Neuronal stem cell (in vitro differentiated cells): ENCODE data around the gene CCR6.

Experiments
- DNase-seq: peaks from one replicate; pipeline ENCODE4 v3.0.0-alpha.2; 2013; ENCODE audit warnings: low spot score
- H2AFZ ChIP-seq: one replicate; pipeline ENCODE4 v1.6.1; 2013; ENCODE audit warnings: mild to moderate bottlenecking, low read length, inconsistent platforms
- H2AK5ac ChIP-seq: 2 replicates; pipeline ENCODE4 v1.6.1; 2013; ENCODE audit warnings: low read depth, mild to moderate bottlenecking, inconsistent platforms, low read length, moderate library complexity, mixed read lengths
- H2BK120ac ChIP-seq: 2 replicates; pipeline ENCODE4 v1.6.1; 2013; ENCODE audit warnings: low read depth, mild to moderate bottlenecking, inconsistent platforms, low read length, moderate library complexity, mixed read lengths
- H2BK12ac ChIP-seq: one replicate; pipeline ENCODE4 v1.6.1; 2013; ENCODE audit warnings: low read length, inconsistent platforms
- H2BK15ac ChIP-seq: 2 replicates; pipeline ENCODE4 v1.6.1; 2013; ENCODE audit warnings: mild to moderate bottlenecking, low read length, inconsistent platforms, mixed read lengths
- H2BK5ac ChIP-seq: one replicate; pipeline ENCODE4 v1.6.1; 2013; ENCODE audit warnings: inconsistent platforms, mild to moderate bottlenecking, low read length, moderate library complexity
- H3K14ac ChIP-seq: one replicate; pipeline ENCODE4 v1.6.1; 2013; ENCODE audit warnings: low read length, inconsistent platforms
- H3K18ac ChIP-seq: 2 replicates; pipeline ENCODE4 v1.6.1; 2013; ENCODE audit warnings: low read length, inconsistent platforms
- H3K23ac ChIP-seq: 2 replicates; pipeline ENCODE4 v1.6.1; 2013; ENCODE audit warnings: low read depth, mild to moderate bottlenecking, mixed read lengths, low read length, inconsistent platforms; ENCODE audit not compliant: poor library complexity
- H3K27ac ChIP-seq: replicated peaks from 3 replicates; pipeline ENCODE4 v1.5.1; 2013; ENCODE audit warnings: low read length, inconsistent platforms
- H3K27me3 ChIP-seq, 3 experiments: 2 replicates each; pipeline ENCODE4 v1.6.1; 2013; ENCODE audit warnings: low read length in 3 of 3, mild to moderate bottlenecking in 2 of 3, inconsistent platforms in 1 of 3, low read depth in 1 of 3, mixed read lengths in 1 of 3, moderate library complexity in 1 of 3; ENCODE audit not compliant: control insufficient read depth in 3 of 3, insufficient read depth in 3 of 3
- H3K36me3 ChIP-seq, 2 donors: replicated peaks in 1 of 2; 2 replicates each; pipeline ENCODE4 v1.6.1; 2013; ENCODE audit warnings: low read length in 2 of 2; ENCODE audit not compliant: control insufficient read depth in 2 of 2, insufficient read depth in 2 of 2
- H3K4ac ChIP-seq: 2 replicates; pipeline ENCODE4 v1.6.1; 2013; ENCODE audit warnings: inconsistent platforms, mild to moderate bottlenecking, low read length, moderate library complexity
- H3K4me1 ChIP-seq, 2 donors: 1 replicate in 1 of 2; 2 replicates in 1 of 2; pipeline ENCODE4 v1.6.1; 2013; ENCODE audit warnings: low read length in 2 of 2, low read depth in 1 of 2; ENCODE audit not compliant: control insufficient read depth in 2 of 2, insufficient read depth in 1 of 2
- H3K4me2 ChIP-seq: one replicate; pipeline ENCODE4 v1.6.1; 2013; ENCODE audit warnings: mild to moderate bottlenecking, low read length, inconsistent platforms; ENCODE audit not compliant: insufficient read depth, poor library complexity, severe bottlenecking
- H3K4me3 ChIP-seq, 2 donors: 2 replicates each; pipeline ENCODE4 v1.5.1; 2013; ENCODE audit warnings: low read length in 2 of 2, mild to moderate bottlenecking in 2 of 2, inconsistent platforms in 1 of 2, moderate library complexity in 1 of 2
- H3K79me1 ChIP-seq: one replicate; pipeline ENCODE4 v1.6.1; 2013; ENCODE audit warnings: low read depth, mild to moderate bottlenecking, inconsistent platforms, low read length, moderate library complexity
- H3K9ac ChIP-seq: one replicate; pipeline ENCODE4 v1.6.1; 2013; ENCODE audit warnings: mild to moderate bottlenecking, low read depth, low read length, inconsistent platforms; ENCODE audit not compliant: poor library complexity
- H3K9me3 ChIP-seq, 2 donors: replicated peaks in 1 of 2; 2 replicates each; pipeline versions ENCODE3 to v1.6.1; 2013; ENCODE audit warnings: low read length in 2 of 2, mild to moderate bottlenecking in 2 of 2, inconsistent platforms in 1 of 2, low read depth in 1 of 2, mixed read lengths in 1 of 2, moderate library complexity in 1 of 2; ENCODE audit not compliant: control insufficient read depth in 2 of 2, insufficient read depth in 1 of 2
- H4K8ac ChIP-seq: one replicate; pipeline ENCODE4 v1.6.1; 2013; ENCODE audit warnings: low read depth, mild to moderate bottlenecking, inconsistent platforms, low read length, moderate library complexity
- H4K91ac ChIP-seq: one replicate; pipeline ENCODE4 v1.6.1; 2013; ENCODE audit warnings: low read length, low read depth, mild to moderate bottlenecking, inconsistent platforms; ENCODE audit not compliant: poor library complexity
- WGBS, 2 donors: extraction: QIAGEN DNeasy Blood & Tissue Kit; methylation state at CpG; one replicate each; pipeline ENCODE4 v1.1.7; 2013; ENCODE audit warnings: missing lambda C conversion rate in 2 of 2, mixed read lengths in 1 of 2; ENCODE audit not compliant: insufficient read length in 2 of 2, insufficient replicate concordance in 1 of 2; ENCODE audit errors: extremely low coverage in 2 of 2; 5-methylcytosine and 5-hydroxymethylcytosine counted together

CCR6 gene

GRCh38 chr6:167143041-167143440, 20.1 kb downstream of the CCR6 start:
- no peak overlapping the region for H3K23ac ChIP-seq
- H3K9me3 ChIP-seq = peaks cover 0 to 4% of the 10 kb centered on the region in 2 donors
- peak overlapping the region; percentile 10 for H3K14ac ChIP-seq
- no peak overlapping the region for H2BK5ac ChIP-seq
- no peak overlapping the region for H3K4ac ChIP-seq
- H4K8ac ChIP-seq = no peak overlapping the region
- H3K4me1 ChIP-seq = peaks cover 12 to 22% of the 10 kb centered on the region in 2 donors
- no peaks in the 10 kb centered on the region for H3K79me1 ChIP-seq
- H3K27me3 ChIP-seq = peaks cover 0 to 16% (median 1%) of the 10 kb centered on the region in 3 experiments
- H2AK5ac ChIP-seq = peak overlapping the region; percentile 61
- H4K91ac ChIP-seq = no peak overlapping the region
- no peak overlapping the region for H2BK120ac ChIP-seq
- no peak overlapping the region for H2BK12ac ChIP-seq
- H3K36me3 ChIP-seq = no peaks in the 10 kb centered on the region
- no peak overlapping the region for H3K9ac ChIP-seq
- DNase-seq = no peak
- no peak overlapping the region for H2BK15ac ChIP-seq
- no peak overlapping the region for H3K27ac ChIP-seq
- H3K18ac ChIP-seq = no peak overlapping the region
- no peak overlapping the region for H2AFZ ChIP-seq
- no CpG with 5 or more reads among the region's 9 CpGs for WGBS, 2 donors
- H3K4me2 ChIP-seq = no peak overlapping the region
- no peak overlapping the region for H3K4me3 ChIP-seq

- no peak overlapping the region for H4K8ac ChIP-seq
- peaks cover 12 to 21% of the 10 kb centered on the region in 2 donors for H3K4me1 ChIP-seq
- peaks cover 0 to 22% (median 1%) of the 10 kb centered on the region in 3 experiments for H3K27me3 ChIP-seq
- H3K18ac ChIP-seq = no peak overlapping the region
- H4K91ac ChIP-seq = no peak overlapping the region
- H3K4me2 ChIP-seq = no peak overlapping the region
- no peak overlapping the region for H2BK120ac ChIP-seq
- no CpG with 5 or more reads among the region's 12 CpGs for WGBS, 2 donors
- no peak overlapping the region for H2AK5ac ChIP-seq
- no peak overlapping the region for H2BK5ac ChIP-seq
- no peak overlapping the region for H3K14ac ChIP-seq
- peaks cover 0 to 4% of the 10 kb centered on the region in 2 donors for H3K9me3 ChIP-seq
- H3K4ac ChIP-seq = no peak overlapping the region
- no peaks in the 10 kb centered on the region for H3K36me3 ChIP-seq
- no peaks in the 10 kb centered on the region for H3K79me1 ChIP-seq
- no peak overlapping the region for H2AFZ ChIP-seq
- no peak overlapping the region for H3K27ac ChIP-seq
- no peak overlapping the region for H3K4me3 ChIP-seq
- no peak overlapping the region for H3K23ac ChIP-seq
- no peak overlapping the region for H2BK15ac ChIP-seq
- H2BK12ac ChIP-seq = no peak overlapping the region
- DNase-seq = no peak
- H3K9ac ChIP-seq = no peak overlapping the region
These were observed 22.6 kb downstream of the CCR6 start for GRCh38 chr6:167145461-167145860.

DNA sequence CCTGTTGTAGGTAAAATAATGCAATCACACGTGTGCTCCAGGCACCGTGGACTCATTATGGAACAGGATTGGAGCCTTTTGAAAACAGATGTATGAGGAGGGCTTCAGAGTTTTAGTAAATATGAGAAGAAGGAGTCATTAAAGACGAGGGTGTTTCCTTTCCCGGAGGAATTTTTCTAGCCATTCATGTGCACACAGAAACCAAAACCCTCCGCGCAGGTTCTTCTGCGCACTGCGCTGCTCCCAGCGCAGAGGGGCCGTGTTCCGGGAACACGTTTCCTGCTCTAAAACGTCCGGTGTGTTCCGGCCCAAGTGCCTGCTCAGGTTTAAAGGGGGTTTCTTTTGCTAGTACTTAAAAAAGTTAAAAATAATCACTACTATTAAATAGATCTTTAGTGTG, 23.2 kb downstream of the CCR6 start:
- no peak for DNase-seq
- no peak overlapping the region for H3K14ac ChIP-seq
- no peak overlapping the region for H3K9ac ChIP-seq
- no peak overlapping the region for H2BK120ac ChIP-seq
- H3K9me3 ChIP-seq = peaks cover 0 to 4% of the 10 kb centered on the region in 2 donors
- peaks cover 0 to 22% (median 1%) of the 10 kb centered on the region in 3 experiments for H3K27me3 ChIP-seq
- no peak overlapping the region for H3K27ac ChIP-seq
- peaks cover 8 to 14% of the 10 kb centered on the region in 2 donors for H3K4me1 ChIP-seq
- no peak overlapping the region for H3K18ac ChIP-seq
- no peak overlapping the region for H2AK5ac ChIP-seq
- H3K36me3 ChIP-seq = no peaks in the 10 kb centered on the region
- no peak overlapping the region for H2AFZ ChIP-seq
- H3K4me2 ChIP-seq = no peak overlapping the region
- no peak overlapping the region for H2BK12ac ChIP-seq
- no peak overlapping the region for H2BK15ac ChIP-seq
- H4K8ac ChIP-seq = no peak overlapping the region
- no peak overlapping the region for H3K4ac ChIP-seq
- H4K91ac ChIP-seq = no peak overlapping the region
- no peak overlapping the region for H3K23ac ChIP-seq
- H3K79me1 ChIP-seq = no peaks in the 10 kb centered on the region
- no peak overlapping the region for H2BK5ac ChIP-seq
- H3K4me3 ChIP-seq = no peak overlapping the region
- WGBS, 2 donors = no CpG with 5 or more reads among the region's 15 CpGs

DNA sequence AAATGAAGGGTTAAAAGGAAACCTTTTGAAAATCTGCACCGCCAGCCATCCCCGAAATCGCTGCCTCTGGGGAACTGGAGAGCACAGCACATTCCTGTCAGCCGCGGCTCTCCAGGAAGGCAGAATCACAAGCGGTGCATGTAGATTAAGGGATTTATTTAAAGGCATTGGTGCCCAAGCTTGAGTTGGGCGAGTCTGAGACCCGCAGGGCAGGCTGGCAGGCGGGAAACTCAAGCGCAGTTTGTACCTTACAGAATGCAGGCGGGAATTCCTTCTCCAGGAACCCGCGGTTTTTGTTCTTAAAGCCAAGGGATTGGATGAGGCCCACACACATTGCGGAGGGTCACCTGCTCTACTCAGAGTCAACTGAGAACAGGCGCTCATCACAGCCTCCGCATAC, 24.1 kb downstream of the CCR6 start:
- H2AK5ac ChIP-seq = peak overlapping the region; percentile 33
- peak overlapping the region; percentile 50 for H2BK15ac ChIP-seq
- no peak overlapping the region for H3K27ac ChIP-seq
- peaks cover 0 to 4% of the 10 kb centered on the region in 2 donors for H3K9me3 ChIP-seq
- H3K4me2 ChIP-seq = peak overlapping the region; percentile 29
- H2BK12ac ChIP-seq = no peak overlapping the region
- H3K23ac ChIP-seq = peak overlapping the region; percentile 50
- H3K18ac ChIP-seq = no peak overlapping the region
- H3K4me3 ChIP-seq = no peak overlapping the region
- no peak overlapping the region for H2BK5ac ChIP-seq
- DNase-seq = no peak
- H3K9ac ChIP-seq = no peak overlapping the region
- no peak overlapping the region for H3K14ac ChIP-seq
- H3K4ac ChIP-seq = no peak overlapping the region
- no peak overlapping the region for H4K91ac ChIP-seq
- peaks cover 0 to 22% (median 1%) of the 10 kb centered on the region in 3 experiments for H3K27me3 ChIP-seq
- peak overlapping the region; percentile 94 for H2AFZ ChIP-seq
- no peak overlapping the region for H2BK120ac ChIP-seq
- peaks cover 6 to 9% of the 10 kb centered on the region in 2 donors for H3K4me1 ChIP-seq
- no peaks in the 10 kb centered on the region for H3K79me1 ChIP-seq
- H3K36me3 ChIP-seq = no peaks in the 10 kb centered on the region
- no CpG with 5 or more reads among the region's 16 CpGs for WGBS, 2 donors
- no peak overlapping the region for H4K8ac ChIP-seq
